Activated effector memory CD4-positive, alpha-beta T cell treated with anti-CD3 and anti-CD28 coated beads, Interleukin-2, amount 50 U/mL, for 16 hours (primary cell): ENCODE measurements around the gene PPP2R2B.

Experiments
- DNase-seq: peaks from one replicate; pipeline ENCODE4 v3.0.0-alpha.2; 2020

The PPP2R2B gene

GRCh38 chr5:146884066-146884626, 5.6 kb upstream of the PPP2R2B start:
- DNase-seq = no peak

GRCh38 chr5:146883511-146883910, 5.0 kb upstream of the PPP2R2B start:
- no peak for DNase-seq

- DNase-seq = no peak
Observed at GRCh38 chr5:146880966-146881365, 2.4 kb upstream of the PPP2R2B start.

- peak; percentile 62 for DNase-seq
Observed at GRCh38 chr5:146877783-146878475, 628 bp downstream of the PPP2R2B start.

GRCh38 chr5:146877178-146877681, 1.3 kb downstream of the PPP2R2B start:
- peak; percentile 60 for DNase-seq

GRCh38 chr5:146873186-146873917, 5.2 kb downstream of the PPP2R2B start:
- no peak for DNase-seq

- DNase-seq = no peak
Observed at GRCh38 chr5:146872188-146872587, 6.4 kb downstream of the PPP2R2B start.

GRCh38 chr5:146867996-146868708, 10.4 kb downstream of the PPP2R2B start:
- no peak for DNase-seq

- DNase-seq = no peak
Observed at GRCh38 chr5:146866263-146866662, 12.3 kb downstream of the PPP2R2B start.

GRCh38 chr5:146862641-146863040, 15.9 kb downstream of the PPP2R2B start:
- DNase-seq = no peak

- DNase-seq = no peak
Observed at GRCh38 chr5:146860213-146860893, 18.2 kb downstream of the PPP2R2B start.

GRCh38 chr5:146852089-146852488, 26.5 kb downstream of the PPP2R2B start:
- DNase-seq = no peak

GRCh38 chr5:146851133-146851532, 27.4 kb downstream of the PPP2R2B start:
- no peak for DNase-seq

GRCh38 chr5:146849694-146850303, 28.8 kb downstream of the PPP2R2B start:
- no peak for DNase-seq

GRCh38 chr5:146848133-146848532, 30.4 kb downstream of the PPP2R2B start:
- no peak for DNase-seq

GRCh38 chr5:146840016-146840415, 38.5 kb downstream of the PPP2R2B start:
- no peak for DNase-seq

GRCh38 chr5:146836226-146836842, 42.2 kb downstream of the PPP2R2B start:
- DNase-seq = no peak

GRCh38 chr5:146832985-146833732, 45.4 kb downstream of the PPP2R2B start:
- no peak for DNase-seq

GRCh38 chr5:146828385-146828784, 50.2 kb downstream of the PPP2R2B start:
- DNase-seq = no peak

GRCh38 chr5:146827901-146828300, 50.7 kb downstream of the PPP2R2B start:
- DNase-seq = no peak

GRCh38 chr5:146825033-146825432, 53.5 kb downstream of the PPP2R2B start:
- no peak for DNase-seq
